Epithelial cell of esophagus (primary cell): ENCODE data around the gene MANEA.
"Not testable (repeated sequence)": the region's sequence is repeated elsewhere in the genome, so short reads cannot be mapped to it uniquely, and the experiment has no call there.

Experiments used
- DNase-seq: peaks from one replicate; pipeline ENCODE4 v3.0.0; 2010; ENCODE audit warnings: low read depth
- H3K4me3 ChIP-seq: 2 replicates; pipeline ENCODE4 v1.5.1; 2011; ENCODE audit warnings: mild to moderate bottlenecking, low read length, control low read depth
- TF ChIP-seq, protein P1 (sequence below): IDR thresholded peaks from 2 replicates; pipeline ENCODE4 v1.5.1; 2011; ENCODE audit warnings: low read depth, mild to moderate bottlenecking, low read length, control low read depth, inconsistent platforms; ENCODE audit not compliant: insufficient read depth; ENCODE audit errors: missing control alignments

MANEA gene

DNA sequence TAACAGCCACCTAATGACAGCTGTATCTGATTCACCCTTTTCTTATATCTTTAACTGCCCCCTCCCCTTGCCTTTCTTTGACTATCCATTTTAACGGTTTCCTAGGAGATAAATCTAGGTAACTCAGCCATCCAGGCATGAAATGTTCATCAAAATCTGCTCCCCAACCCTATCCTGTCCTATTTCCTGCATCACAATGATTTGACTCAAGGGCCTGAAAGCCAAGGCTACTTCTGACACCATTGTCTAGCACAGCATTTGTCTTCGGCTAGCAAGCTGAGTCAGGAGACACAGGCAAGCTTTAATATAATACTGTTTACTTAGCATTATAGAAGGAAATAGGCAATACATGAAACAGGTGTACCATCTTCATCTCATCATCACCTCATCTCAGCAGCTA, 31.6 kb upstream of the MANEA start:
- TF ChIP-seq, protein P1, sequence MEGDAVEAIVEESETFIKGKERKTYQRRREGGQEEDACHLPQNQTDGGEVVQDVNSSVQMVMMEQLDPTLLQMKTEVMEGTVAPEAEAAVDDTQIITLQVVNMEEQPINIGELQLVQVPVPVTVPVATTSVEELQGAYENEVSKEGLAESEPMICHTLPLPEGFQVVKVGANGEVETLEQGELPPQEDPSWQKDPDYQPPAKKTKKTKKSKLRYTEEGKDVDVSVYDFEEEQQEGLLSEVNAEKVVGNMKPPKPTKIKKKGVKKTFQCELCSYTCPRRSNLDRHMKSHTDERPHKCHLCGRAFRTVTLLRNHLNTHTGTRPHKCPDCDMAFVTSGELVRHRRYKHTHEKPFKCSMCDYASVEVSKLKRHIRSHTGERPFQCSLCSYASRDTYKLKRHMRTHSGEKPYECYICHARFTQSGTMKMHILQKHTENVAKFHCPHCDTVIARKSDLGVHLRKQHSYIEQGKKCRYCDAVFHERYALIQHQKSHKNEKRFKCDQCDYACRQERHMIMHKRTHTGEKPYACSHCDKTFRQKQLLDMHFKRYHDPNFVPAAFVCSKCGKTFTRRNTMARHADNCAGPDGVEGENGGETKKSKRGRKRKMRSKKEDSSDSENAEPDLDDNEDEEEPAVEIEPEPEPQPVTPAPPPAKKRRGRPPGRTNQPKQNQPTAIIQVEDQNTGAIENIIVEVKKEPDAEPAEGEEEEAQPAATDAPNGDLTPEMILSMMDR = no peak
- no peak overlapping the region for H3K4me3 ChIP-seq
- DNase-seq = no peak

DNA sequence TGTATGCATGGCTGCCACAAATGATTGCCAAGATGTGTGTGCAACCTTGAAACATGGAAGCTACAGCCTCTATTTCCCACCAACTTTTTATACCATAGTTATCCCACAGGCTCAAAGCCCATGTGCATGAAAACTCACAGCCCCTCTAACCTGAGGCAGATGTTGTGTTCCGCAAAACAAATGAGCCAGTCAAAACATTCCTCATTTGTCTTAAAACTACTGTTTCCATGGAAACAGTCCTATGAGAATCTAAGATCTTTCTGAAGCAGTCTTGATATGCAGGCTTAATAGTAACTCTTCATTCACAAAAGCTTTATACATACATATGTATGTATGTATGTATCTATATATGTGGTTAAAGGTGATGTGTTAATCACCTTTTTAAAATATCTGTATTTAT, 31.2 kb upstream of the MANEA start:
- TF ChIP-seq, protein P1 = no peak
- DNase-seq = no peak
- H3K4me3 ChIP-seq = no peak overlapping the region

DNA sequence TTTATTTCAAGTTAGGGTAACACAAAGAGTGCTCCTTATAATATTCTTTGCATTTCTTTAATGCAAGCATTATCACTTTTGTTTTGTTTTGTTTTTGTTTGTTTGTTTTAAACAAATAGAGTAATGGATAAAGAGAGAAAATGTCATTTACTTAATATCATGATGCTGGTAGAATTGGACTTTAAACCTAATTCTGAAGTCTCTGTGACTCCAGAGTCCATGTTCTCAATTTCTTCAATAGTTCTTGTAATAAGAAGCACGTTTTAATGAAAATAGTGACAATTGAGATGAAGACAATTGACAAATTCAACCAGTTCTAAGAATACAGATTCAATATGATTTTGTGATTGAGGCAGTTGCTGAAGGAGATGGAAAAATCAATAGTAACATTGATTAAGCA, 30.3 kb upstream of the MANEA start:
- DNase-seq = no peak
- H3K4me3 ChIP-seq = no peak overlapping the region
- TF ChIP-seq, protein P1 = no peak

DNA sequence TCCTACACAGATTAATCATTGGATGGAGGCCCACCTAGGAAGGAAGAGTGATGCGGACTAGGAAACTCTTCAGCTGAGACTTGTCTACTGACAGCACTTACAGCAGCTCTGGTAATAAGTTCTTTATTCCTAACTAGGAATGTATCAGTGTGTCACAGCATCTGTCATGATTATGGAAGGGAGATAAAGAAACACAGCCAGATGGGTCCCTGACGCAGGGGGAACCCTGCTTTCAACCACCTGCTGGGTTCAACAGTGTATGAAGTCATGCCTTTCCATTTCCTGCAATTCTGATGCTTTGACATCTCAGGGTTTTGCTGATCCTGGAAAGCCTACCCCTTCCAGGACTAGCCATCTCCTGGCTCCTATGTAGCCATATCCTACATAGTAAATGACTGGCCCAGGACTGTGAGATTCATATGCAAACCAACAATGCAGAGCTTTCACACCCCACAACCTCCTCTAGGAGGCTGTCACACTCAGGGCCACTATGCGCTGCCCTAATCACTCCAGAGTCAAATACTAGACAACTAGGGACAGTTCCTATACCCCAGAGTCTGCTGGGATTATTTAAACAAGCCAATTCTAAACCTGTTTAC, 29.0 kb upstream of the MANEA start:
- TF ChIP-seq, protein P1 = no peak
- no peak for DNase-seq
- no peak overlapping the region for H3K4me3 ChIP-seq

DNA sequence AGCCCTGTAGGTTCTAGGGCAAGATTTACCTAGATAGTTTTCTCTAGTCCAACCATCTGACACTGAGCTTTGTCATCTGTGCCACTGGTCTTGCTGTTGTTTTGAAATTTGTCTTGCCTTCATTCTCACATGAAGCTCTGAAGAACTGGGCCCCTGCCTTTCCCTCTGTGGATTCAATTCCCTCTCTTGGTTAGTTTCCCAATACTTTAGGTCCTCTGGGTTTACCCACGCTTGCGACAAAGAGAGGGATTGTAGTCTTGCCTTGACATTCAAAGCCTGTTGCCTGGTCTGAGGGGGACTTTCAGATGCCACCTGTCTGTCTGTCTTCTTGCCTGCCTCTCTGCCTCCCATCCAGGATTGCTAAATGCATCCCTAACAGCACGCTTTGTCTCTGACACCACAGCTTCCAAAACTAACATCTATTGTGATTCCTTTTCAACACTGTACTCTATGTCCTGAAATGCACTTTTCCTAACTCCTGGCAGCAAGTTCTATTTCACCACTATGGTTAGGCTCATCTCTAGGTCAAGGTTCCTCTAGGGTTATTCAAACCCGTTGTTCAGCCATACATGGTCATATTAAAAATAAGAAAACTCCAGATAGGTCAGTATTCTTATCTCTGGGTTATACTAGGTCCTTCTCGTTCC, 25.5 kb upstream of the MANEA start:
- TF ChIP-seq, protein P1 = no peak
- no peak overlapping the region for H3K4me3 ChIP-seq
- no peak for DNase-seq

DNA sequence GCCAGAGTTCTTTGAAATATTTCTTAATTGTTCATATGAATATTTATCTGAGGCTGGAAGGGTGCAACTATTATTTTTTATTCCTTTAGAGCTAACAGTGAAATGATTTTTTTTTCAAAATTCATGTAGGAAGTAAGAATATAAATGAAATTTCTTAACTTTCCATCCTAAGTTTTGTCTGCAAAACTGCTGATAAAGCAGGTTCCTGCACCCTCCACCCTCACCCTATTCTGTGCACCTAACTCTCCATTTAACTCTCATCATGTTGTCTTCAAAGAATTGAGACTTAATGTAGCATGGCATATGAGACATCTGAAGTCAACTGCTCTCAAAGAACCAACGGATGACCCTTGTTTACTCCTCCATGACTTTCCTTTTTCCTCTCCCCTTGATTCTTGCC, 23.5 kb upstream of the MANEA start:
- TF ChIP-seq, protein P1 = no peak
- DNase-seq = no peak
- H3K4me3 ChIP-seq = no peak overlapping the region

DNA sequence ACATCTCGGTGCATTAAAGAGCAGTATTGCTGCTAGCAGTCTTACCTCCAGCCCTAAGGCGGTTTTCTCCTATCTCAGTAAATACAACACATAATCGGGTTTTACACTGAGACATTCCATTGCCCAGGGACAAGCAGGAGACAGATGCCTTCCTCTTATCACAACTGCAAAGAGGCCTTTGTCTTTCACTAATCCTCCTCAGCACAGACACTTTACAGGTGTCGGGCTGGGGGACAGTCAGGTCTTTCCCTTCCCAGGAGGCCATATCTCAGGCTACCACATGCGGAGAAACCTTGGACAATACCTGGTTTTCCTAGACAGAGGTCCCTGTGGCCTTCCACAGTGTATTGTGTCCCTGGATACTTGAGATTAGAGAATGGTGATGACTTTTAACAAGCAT, 16.4 kb upstream of the MANEA start:
- not testable (repeated sequence) for DNase-seq

More for the DNA sequence above, 16.4 kb upstream of the MANEA start:
- not testable (repeated sequence) for H3K4me3 ChIP-seq
